Neural crest cell (in vitro differentiated cells): ENCODE measurements around the gene FBXO41. TPM values are rescaled to one million over a fixed set of nuclear protein-coding genes. Genes with fewer than 3 reads are reported as not detected.

ENCODE experiments used
- DNase-seq: peaks from one replicate; pipeline ENCODE4 v3.0.0; 2021; ENCODE audit warnings: low read depth, mixed read lengths, low spot score
- H3K27ac Mint-ChIP-seq: one replicate; pipeline ENCODE4 v1.8.0; 2021; ENCODE audit warnings: mild to moderate bottlenecking, mixed read lengths; ENCODE audit not compliant: unreplicated experiment
- H3K27me3 Mint-ChIP-seq: 2 replicates; pipeline ENCODE4 v1.8.0; 2021; ENCODE audit warnings: low read depth, mild to moderate bottlenecking, mixed read lengths
- H3K36me3 Mint-ChIP-seq: 2 replicates; pipeline ENCODE4 v1.8.0; 2021; ENCODE audit warnings: low read depth, mild to moderate bottlenecking, mixed read lengths
- H3K4me1 Mint-ChIP-seq: 2 replicates; pipeline ENCODE4 v1.8.0; 2021; ENCODE audit warnings: mixed read lengths
- H3K4me3 Mint-ChIP-seq: one replicate; pipeline ENCODE4 v1.8.0; 2021; ENCODE audit warnings: mild to moderate bottlenecking, mixed read lengths
- H3K9me3 Mint-ChIP-seq: 2 replicates; pipeline ENCODE4 v1.8.0; 2021; ENCODE audit warnings: mixed read lengths
- total RNA-seq: library from RNA; stranded (reverse); gene quantifications from 2 replicates; pipeline ENCODE4 v1.2.1, GENCODE V29; 2021
- TF ChIP-seq, protein P1 (sequence below): fragments of 200-600 bp; sonication (generic); conservative IDR thresholded peaks from 2 replicates; pipeline ENCODE4 v1.5.0; 2021; ENCODE audit warnings: antibody characterized with exemption, mild to moderate bottlenecking

FBXO41 gene
- total RNA-seq, 1 donor from 2014 or later = 4.5 TPM

DNA sequence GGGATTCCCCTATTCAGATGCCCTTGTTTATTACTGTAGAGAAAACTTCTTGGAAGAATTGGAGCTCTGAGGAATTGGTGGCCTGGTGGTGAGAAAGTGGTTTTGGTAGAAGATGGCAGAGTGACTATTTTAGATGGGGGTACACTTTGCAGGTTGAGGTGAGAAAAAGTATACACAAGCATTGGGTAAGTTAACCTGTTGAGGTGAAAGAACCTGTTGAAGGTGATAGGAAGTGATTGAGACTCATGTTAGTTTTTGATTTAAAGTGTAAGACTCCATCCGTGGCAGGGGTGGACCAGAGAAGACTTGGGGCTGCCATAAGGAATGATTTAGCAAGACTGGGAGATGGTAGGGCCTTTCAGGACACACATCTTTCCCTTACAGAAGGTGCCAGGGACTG, 47.1 kb downstream of the FBXO41 start:
- Mint-ChIP-seq H3K27ac (no peak overlapping the region), H3K9me3 (no peaks in the 10 kb centered on the region), H3K4me3 (peak overlapping the region; percentile 50), H3K36me3 (no peaks in the 10 kb centered on the region), H3K27me3 (no peaks in the 10 kb centered on the region), H3K4me1 (peaks cover 39% of the 10 kb centered on the region)
- DNase-seq = no peak
- TF ChIP-seq, protein P1, sequence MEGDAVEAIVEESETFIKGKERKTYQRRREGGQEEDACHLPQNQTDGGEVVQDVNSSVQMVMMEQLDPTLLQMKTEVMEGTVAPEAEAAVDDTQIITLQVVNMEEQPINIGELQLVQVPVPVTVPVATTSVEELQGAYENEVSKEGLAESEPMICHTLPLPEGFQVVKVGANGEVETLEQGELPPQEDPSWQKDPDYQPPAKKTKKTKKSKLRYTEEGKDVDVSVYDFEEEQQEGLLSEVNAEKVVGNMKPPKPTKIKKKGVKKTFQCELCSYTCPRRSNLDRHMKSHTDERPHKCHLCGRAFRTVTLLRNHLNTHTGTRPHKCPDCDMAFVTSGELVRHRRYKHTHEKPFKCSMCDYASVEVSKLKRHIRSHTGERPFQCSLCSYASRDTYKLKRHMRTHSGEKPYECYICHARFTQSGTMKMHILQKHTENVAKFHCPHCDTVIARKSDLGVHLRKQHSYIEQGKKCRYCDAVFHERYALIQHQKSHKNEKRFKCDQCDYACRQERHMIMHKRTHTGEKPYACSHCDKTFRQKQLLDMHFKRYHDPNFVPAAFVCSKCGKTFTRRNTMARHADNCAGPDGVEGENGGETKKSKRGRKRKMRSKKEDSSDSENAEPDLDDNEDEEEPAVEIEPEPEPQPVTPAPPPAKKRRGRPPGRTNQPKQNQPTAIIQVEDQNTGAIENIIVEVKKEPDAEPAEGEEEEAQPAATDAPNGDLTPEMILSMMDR = no peak

DNA sequence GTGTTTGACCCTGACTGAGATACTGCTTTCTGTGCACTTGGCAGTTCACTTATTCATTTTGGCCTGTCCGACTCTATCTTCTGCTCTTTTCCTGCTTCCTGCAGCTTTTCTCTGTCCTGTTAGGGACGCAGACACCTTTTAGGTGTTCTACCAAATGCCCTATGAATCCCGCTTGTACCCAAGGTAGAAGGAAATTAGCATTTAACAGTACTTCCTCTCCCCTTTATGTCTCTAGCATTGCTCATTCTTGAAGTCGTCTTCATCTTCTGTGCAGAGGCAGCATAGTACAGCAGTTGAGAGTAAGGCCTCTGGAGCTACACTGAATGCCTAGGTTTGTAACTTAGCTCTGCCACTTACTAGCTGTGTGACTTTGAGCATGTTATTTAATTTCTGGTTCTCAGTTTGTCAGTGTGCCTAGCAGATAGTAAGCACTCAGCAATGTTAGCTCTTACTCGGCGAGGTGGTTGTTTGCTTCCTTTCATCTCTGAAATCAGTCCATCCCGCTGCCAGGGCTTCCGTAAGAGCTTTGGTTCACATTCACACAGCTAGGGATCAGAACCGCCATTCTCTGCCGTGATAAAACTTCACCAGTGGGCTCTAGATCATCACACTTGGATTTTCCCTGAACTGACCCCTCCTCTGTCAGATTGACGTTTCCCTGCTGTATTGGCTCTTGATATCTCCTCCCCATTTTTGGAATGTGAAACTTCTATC, 48.8 kb downstream of the FBXO41 start:
- DNase-seq = no peak
- Mint-ChIP-seq H3K27me3 (no peaks in the 10 kb centered on the region), H3K9me3 (no peaks in the 10 kb centered on the region), H3K36me3 (no peaks in the 10 kb centered on the region), H3K27ac (peak overlapping the region; percentile 96), H3K4me3 (peak overlapping the region; percentile 99), H3K4me1 (peaks cover 39% of the 10 kb centered on the region)
- TF ChIP-seq, protein P1 = no peak

DNA sequence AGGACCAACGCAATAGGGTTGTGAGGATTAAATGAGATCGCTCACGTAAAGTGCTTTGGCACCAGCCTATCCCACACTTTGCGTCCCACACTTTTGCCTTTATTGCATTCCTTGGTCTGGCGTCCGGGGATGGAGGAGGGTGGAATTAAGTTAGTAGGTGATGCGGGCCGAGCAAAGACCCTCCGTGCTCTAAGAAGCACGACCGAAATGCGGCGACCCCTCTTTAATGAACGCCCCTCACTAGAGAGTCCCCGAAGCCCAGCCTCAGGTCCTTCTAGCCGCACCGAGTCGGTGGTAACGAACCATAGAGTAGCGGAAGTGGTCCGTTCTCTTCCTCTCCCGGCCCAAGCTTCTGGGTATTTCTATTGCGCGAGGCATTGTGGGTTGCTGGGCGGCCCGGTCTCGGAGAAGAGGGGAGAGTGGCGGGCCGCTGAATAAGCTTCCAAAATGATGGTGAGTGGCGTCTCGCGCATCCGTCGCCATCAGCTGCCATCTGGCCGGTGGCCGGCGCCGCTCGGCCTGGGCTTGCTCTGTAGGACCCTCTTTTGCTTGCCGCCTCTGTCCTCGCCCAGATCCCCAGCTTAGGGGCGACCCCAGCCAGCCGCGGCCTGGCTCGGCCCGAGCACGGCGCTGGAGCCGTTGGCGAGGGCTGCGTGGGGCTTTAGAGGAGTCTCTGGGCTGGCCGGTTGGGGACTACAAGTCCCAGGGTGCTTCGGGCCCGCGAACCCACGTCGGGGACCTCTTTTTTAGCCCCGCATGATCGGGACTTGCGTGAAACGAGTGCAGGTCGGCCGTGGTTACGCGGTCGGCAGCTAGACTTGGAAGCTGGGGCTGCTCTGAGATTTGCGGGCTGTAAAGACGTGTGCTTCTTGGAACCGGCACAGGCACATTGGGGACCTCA, 50.1 kb downstream of the FBXO41 start, which contains the start of gene CCT7:
Gene CCT7, plus strand, starts transcription at position 377 of the 901 bp plus-strand sequence. Its CDS starts 71 bp downstream, at position 448.
- no peaks in the 10 kb centered on the region for H3K36me3 Mint-ChIP-seq
- DNase-seq = peak; percentile 75
- peak within 1 kb of the TSS; percentile 99 for H3K4me3 Mint-ChIP-seq
- H3K4me1 Mint-ChIP-seq = peaks cover 39% of the 10 kb centered on the region
- H3K27me3 Mint-ChIP-seq = no peaks in the 10 kb centered on the region
- TF ChIP-seq, protein P1 = no peak
- H3K9me3 Mint-ChIP-seq = no peaks in the 10 kb centered on the region
- peak within 1 kb of the TSS; percentile 98 for H3K27ac Mint-ChIP-seq

DNA sequence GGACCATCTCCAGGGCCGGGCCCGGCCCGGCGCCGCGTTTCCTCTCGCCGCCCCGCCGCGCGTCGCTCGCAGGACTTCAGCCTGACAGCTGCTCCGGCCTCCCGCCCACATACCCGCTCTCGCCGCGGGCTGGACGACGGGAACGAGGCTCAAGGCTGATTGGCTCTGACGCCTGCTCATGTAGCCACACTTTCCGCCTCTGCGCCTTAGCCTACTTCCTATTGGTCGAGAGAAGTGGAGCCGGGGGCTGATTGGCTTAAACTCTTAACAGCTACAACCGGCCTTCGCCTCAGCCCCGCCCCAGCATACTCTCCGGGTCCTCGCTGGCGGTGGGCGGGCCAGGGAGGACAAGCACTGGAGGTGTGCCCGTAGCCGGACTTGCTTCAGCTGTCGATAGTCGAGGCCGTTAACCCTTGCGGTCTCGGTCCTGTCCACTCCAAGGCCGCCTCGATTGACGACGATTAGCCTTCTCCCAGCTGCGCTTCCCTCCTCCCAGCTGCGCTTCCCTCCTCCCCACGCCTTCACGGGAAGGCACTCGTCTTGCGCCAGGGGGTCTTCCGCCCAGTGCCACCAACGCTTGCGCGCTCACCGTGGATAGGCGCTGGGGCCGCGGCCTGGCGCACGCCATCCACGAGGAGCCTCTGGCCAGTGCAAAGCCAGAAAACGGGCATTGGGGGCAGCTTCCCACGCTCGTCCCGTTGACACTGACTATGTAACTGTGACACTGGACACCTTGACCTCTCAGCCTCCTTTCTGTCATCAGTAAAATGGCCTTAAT, 50.9 kb downstream of the FBXO41 start, which contains the start of gene PRADC1:
Gene PRADC1, minus strand, starts transcription at position 86 of the 778 bp plus-strand sequence. Its CDS starts 79 bp downstream, at position 7.
- Mint-ChIP-seq H3K36me3 (no peaks in the 10 kb centered on the region), H3K27ac (peak within 1 kb of the TSS; percentile 98), H3K27me3 (no peaks in the 10 kb centered on the region), H3K4me3 (peak within 1 kb of the TSS; percentile 99), H3K4me1 (peaks cover 37% of the 10 kb centered on the region), H3K9me3 (no peaks in the 10 kb centered on the region)
- TF ChIP-seq, protein P1 = no peak
- DNase-seq = peak; percentile 91
